HCT116 (cell line): ENCODE results near the gene SLC22A4.

Experiments used
- ELF1 ChIP-seq: IDR thresholded peaks from 2 replicates; pipeline ENCODE4 v1.6.1; 2012; ENCODE audit warnings: low read depth, borderline replicate concordance
- EZH2 ChIP-seq: fragments of 200-600 bp; sonication (generic); IDR thresholded peaks from 2 replicates; pipeline ENCODE4 v1.6.1; 2017; ENCODE audit warnings: antibody characterized with exemption, mixed run types
- POLR2A ChIP-seq: IDR thresholded peaks from 2 replicates; pipeline ENCODE4 v1.7.0; 2011; ENCODE audit warnings: borderline replicate concordance; ENCODE audit not compliant: insufficient read depth, insufficient read length; ENCODE audit errors: extremely low read depth
- POLR2AphosphoS5 ChIP-seq: IDR thresholded peaks from 2 replicates; pipeline ENCODE4 v1.6.1; 2011; ENCODE audit warnings: mild to moderate bottlenecking, low read depth, low read length, moderate library complexity
- RAD21 ChIP-seq: IDR thresholded peaks from 2 replicates; pipeline ENCODE4 v1.6.1; 2012; ENCODE audit warnings: low read depth, mild to moderate bottlenecking
- SIN3A ChIP-seq: IDR thresholded peaks from 2 replicates; pipeline ENCODE4 v1.6.1; 2012; ENCODE audit warnings: low read depth
- SP1 ChIP-seq: IDR thresholded peaks from 2 replicates; pipeline ENCODE4 v1.6.1; 2012; ENCODE audit warnings: low read depth
- SRF ChIP-seq: IDR thresholded peaks from 2 replicates; pipeline ENCODE4 v1.6.1; 2012; ENCODE audit warnings: low read depth
- YY1 ChIP-seq: IDR thresholded peaks from 2 replicates; pipeline ENCODE4 v1.6.1; 2011; ENCODE audit warnings: low read length, low read depth, moderate library complexity, mild to moderate bottlenecking; ENCODE audit not compliant: insufficient replicate concordance; ENCODE audit errors: extremely low read depth
- ZFX ChIP-seq: fragments of 450-650 bp; IDR thresholded peaks from 2 replicates; pipeline ENCODE4 v1.6.1; 2017
- TF ChIP-seq, protein P1 (sequence below): IDR thresholded peaks from 2 replicates; pipeline ENCODE4 v1.6.1; 2012; ENCODE audit warnings: low read depth
- TF ChIP-seq, protein P2 (sequence below), 3 experiments: fragments of 200-600 bp in 1 of 3; sonication (generic) in 1 of 3; IDR thresholded peaks in 2 of 3; conservative IDR thresholded peaks in 1 of 3; 2 replicates each; pipeline ENCODE4 v1.5.1; 2012 to 2017; ENCODE audit warnings: low read depth in 2 of 3, low read length in 2 of 3, antibody characterized with exemption in 1 of 3, borderline replicate concordance in 1 of 3, control low read depth in 1 of 3, mild to moderate bottlenecking in 1 of 3, mixed read lengths in 1 of 3, mixed run types in 1 of 3, moderate library complexity in 1 of 3; ENCODE audit not compliant: insufficient read depth in 1 of 3
- TF ChIP-seq, protein P3 (sequence below): IDR thresholded peaks from 2 replicates; pipeline ENCODE4 v1.6.1; 2012

DNA sequence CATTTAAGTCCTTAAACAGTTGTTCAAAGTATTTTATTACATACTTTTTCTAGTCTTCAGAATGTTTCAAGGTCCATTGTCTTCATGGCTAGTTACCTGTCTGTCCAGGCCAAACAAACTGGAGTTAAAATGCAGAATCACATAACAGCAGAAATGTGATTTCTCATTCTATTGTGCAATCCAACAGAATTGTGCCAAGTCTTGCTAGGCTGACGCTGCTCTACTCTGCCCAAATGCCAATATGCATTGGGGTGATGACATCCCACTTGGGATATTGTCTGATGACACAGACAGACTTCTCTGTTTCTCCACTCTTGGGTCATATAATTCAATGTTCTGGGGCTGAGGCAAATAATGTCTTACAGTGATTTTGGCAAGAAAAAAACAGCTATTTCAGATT is 70.1 kb downstream of the SLC22A4 start:
- TF ChIP-seq, protein P1, sequence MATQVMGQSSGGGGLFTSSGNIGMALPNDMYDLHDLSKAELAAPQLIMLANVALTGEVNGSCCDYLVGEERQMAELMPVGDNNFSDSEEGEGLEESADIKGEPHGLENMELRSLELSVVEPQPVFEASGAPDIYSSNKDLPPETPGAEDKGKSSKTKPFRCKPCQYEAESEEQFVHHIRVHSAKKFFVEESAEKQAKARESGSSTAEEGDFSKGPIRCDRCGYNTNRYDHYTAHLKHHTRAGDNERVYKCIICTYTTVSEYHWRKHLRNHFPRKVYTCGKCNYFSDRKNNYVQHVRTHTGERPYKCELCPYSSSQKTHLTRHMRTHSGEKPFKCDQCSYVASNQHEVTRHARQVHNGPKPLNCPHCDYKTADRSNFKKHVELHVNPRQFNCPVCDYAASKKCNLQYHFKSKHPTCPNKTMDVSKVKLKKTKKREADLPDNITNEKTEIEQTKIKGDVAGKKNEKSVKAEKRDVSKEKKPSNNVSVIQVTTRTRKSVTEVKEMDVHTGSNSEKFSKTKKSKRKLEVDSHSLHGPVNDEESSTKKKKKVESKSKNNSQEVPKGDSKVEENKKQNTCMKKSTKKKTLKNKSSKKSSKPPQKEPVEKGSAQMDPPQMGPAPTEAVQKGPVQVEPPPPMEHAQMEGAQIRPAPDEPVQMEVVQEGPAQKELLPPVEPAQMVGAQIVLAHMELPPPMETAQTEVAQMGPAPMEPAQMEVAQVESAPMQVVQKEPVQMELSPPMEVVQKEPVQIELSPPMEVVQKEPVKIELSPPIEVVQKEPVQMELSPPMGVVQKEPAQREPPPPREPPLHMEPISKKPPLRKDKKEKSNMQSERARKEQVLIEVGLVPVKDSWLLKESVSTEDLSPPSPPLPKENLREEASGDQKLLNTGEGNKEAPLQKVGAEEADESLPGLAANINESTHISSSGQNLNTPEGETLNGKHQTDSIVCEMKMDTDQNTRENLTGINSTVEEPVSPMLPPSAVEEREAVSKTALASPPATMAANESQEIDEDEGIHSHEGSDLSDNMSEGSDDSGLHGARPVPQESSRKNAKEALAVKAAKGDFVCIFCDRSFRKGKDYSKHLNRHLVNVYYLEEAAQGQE = no peak
- no peak for TF ChIP-seq POLR2A
- TF ChIP-seq, protein P2, sequence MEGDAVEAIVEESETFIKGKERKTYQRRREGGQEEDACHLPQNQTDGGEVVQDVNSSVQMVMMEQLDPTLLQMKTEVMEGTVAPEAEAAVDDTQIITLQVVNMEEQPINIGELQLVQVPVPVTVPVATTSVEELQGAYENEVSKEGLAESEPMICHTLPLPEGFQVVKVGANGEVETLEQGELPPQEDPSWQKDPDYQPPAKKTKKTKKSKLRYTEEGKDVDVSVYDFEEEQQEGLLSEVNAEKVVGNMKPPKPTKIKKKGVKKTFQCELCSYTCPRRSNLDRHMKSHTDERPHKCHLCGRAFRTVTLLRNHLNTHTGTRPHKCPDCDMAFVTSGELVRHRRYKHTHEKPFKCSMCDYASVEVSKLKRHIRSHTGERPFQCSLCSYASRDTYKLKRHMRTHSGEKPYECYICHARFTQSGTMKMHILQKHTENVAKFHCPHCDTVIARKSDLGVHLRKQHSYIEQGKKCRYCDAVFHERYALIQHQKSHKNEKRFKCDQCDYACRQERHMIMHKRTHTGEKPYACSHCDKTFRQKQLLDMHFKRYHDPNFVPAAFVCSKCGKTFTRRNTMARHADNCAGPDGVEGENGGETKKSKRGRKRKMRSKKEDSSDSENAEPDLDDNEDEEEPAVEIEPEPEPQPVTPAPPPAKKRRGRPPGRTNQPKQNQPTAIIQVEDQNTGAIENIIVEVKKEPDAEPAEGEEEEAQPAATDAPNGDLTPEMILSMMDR (IDR thresholded peaks at IDR 0.05 in 2 of 3, conservative IDR thresholded peaks at IDR 0.05 in 1 of 3; ENCODE audit: borderline replicate concordance in 1 of 3, insufficient read depth in 1 of 3, low read depth in 2 of 3, low read length in 2 of 3) = no peak
- TF ChIP-seq POLR2AphosphoS5 = no peak
- no peak for TF ChIP-seq SIN3A
- TF ChIP-seq SRF = no peak
- no peak for TF ChIP-seq EZH2
- no peak for TF ChIP-seq ZFX
- TF ChIP-seq ELF1 = no peak
- no peak for TF ChIP-seq SP1
- no peak for TF ChIP-seq RAD21
- TF ChIP-seq, protein P3, sequence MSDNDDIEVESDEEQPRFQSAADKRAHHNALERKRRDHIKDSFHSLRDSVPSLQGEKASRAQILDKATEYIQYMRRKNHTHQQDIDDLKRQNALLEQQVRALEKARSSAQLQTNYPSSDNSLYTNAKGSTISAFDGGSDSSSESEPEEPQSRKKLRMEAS = no peak
- TF ChIP-seq YY1 = no peak
